GM18502 (cell line): Measurements from ENCODE around the gene PLXNC1.

Experiments
- ATAC-seq: cut with Tn5 transposase; IDR thresholded peaks from one replicate; pipeline ENCODE4 v1.9.1; 2021; ENCODE audit warnings: mild to moderate bottlenecking; ENCODE audit not compliant: unreplicated experiment, poor library complexity

PLXNC1 gene

DNA sequence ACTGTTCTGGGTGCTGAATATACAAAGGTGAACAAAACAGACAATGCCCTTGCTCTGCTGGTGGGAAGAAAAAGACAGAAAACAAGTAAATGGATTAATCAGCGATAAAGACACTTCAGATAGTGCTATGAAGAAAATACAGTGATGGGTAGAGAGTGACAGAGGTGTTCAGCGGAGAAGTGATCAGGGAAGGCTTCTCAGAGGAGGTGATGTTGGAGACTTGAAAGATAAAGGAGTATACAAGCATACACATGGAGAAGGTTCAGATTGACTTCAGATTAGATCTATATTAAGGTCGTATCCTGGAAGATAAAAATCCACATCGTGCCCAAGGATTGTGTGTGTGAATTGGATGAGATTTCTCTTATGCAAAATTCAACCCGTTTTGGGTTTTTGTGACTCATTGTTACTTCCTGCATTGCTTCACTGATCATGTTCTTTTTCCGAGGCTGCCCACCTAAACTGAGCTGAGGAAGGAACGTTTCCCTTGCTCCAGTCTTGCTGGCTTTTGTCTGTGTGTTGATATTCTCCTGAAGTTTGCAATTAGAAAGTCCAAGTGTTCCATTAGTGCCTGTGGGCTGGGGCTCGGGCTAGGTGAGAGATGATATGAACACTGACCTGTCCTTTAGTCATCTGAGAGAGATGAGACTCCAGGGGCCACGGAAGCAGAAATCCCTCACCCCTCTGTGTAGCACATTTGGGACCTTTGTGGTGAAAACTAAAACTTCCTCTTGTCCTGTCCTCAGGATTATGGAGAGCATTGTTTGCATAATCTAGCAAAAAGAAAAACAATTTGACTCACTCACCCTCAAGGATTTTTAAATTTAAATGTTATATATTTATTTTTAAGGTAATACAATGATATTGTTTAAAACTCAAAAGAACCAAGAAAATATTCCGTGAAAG lies 27.6 kb downstream of the PLXNC1 start:
- ATAC-seq: peak; percentile 47

DNA sequence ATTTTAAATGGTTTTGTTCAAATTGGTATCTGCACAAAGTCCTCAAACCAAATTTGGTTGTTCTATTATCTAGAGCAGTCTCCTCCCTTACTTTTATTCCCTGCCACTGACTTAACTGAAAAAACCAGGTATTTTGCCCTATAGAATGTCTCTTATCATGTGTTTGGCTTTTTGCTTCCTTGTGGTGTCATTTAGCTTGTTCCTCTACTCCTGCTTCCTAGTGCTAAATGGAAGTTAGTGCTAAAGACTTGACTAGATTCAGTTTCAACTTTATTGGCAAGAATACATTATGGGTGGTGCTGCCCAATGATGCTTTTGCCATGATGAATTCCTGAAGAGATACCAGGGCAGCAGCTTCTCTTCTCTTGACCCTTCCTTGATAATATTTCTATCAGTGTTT lies 29.7 kb downstream of the PLXNC1 start:
- ATAC-seq: no peak

DNA sequence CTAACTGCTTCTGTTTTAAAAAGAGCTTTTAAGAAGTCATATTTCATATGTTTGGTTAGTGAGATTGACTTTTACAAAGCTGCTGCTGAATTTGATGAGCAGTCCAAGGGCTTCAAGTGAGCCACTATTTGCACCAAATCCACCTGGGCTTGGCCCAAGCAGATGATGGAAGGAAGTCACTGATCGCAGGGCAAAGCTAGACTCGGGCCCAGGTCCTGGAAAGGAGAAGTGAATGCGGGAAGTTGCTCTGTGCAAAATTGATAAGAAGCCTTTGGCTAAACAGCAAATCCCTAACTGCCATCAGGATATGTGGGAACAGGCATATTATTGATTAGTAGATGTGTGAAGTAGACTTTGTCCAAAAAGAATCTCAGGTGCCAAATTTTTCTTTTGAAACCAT lies 30.5 kb downstream of the PLXNC1 start:
- ATAC-seq: no peak

DNA sequence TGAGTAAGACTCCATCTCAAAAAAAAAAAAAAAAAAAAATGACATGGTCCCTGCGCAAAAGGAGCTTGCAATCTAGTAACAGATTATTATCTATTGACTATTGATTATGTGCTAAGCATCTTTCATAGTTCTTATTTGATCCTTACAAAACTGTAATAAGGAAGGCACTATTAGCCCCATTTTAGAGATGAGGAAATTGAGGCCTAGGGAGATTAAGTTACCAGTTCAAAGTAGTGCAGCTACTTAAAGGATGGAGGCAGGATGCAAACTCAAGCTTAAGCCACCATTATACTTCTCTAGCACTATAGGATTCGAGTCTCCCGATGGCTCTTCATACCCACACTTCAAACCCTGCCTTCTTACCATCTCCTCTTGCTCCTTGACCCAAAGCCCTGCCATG lies 31.3 kb downstream of the PLXNC1 start:
- no peak for ATAC-seq

DNA sequence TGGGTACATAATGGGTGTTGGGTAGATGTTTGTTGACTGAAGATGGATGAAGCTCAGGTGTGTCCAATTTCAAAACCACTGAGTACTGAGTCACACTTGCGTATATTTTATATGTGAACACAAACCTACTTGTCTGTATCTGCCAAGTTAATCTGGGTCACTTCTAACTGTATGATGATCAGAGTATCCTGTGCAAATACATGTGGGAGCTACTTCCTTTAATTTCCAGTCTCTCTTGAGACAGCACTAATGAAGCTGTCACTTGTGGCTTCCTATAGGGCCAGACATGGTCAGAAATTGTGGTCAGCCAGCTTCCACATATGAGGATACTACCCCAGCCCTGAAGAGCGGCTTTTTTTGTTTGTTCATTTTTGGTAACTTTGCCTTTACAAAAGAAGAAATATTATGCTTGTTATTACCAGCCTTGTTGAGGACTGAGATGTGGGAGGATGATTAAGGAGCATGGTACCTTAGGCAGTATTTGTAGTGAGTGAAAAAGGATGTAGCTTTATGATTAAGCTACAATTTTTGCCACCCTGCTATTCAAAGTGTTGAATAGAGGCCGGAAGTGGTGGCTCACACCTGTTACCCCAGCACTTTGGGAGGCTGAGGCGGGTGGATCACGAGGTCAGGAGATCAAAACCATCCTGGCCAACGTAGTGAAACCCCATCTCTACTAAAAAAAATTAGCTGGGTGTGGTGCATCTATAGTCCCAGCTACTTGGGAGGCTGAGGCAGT lies 32.4 kb downstream of the PLXNC1 start:
- ATAC-seq: no peak

DNA sequence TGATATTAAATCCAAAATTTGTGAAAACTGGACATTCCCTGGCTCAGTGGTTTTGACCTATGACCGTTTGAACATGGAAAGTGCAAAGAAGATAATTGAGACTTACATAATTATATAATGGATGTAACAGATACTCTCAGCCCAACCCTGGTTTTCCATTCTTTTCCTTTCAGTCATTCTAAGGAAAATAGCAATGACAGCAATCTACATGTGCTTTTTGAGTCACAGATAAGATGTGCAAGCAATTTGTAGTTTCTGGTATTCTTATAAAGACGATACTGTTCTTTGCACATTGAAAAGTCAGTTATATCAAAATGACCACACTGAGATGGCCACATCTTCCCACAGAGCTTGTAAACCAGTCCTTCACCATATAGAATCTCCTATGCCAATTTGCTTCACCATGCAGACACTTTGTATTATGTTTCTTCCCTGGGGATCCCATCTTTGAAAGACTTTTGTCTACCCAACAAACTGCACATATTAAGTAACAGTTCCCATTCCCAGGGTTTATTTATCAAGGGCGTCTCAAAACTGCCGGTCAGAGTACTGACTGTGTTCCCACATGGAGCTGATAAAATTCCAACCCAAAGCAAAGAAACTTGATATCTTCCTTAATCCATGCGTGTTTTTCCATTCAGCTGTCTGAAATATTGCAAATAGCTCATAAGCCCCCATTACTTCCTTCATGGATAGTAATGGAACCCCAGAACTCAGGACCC lies 34.8 kb downstream of the PLXNC1 start:
- no peak for ATAC-seq

DNA sequence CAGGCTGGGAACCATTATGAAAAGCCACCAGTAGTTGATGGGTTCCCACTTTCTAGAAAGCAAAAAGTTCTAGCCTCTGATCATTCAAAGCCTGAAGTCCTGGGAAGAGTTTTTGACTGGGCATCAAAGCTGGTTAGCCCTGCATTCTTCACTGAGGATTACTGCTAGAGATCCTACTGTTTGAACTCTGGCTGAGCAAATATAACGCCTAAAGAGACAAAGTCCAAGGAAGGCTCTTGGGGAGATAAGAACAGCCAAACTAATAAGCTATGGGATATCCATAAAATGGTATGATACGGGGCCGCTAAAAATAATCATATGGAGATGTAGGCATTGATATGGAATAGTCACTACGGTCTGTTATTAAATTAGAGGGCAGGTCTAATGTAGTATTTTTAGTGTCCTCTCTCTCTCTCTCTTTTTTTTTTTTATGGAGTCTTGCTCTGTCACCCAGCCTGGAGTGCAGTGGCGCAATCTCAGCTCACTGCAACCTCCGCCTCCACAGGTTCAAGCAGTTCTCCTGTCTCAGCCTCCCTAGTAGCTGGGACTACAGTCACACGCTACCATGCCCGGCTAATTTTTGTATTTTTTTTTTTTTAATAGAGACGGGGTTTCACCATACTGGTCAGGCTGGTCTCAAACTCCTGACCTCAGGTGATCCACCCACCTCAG lies 35.5 kb downstream of the PLXNC1 start:
- no peak for ATAC-seq

DNA sequence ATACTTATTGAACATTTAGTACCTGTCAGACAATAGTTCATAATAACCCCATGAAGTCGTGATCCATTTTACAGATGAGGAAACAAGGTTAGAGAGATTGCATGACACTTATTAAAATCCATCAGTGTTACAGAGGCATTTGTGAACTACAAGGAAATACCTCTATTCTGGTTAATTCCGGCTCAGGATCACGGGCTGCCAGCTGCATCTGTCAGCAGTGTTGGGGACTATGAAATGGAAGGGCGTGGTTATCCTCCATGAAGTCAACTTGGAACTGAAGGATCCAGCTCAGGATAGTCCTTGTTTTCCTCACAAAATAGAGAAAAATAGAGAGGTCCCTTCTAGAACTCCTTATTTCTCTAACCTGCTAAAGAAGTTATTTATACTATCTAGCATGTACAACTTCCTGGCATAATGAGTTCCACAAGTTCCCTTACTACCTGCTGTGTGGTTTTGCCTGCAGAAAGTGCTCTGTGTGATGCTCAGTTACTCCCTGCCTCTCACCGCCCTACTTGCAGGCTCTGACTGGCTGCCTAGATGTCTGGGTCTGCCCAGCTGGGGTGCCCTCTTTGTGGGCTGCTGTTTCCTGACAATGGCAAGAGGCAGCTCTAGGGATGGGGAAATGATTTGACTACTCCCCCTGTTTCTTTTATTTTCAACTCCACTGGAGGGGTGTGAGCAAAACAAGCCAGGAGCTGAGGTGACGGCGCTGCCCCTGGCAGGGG lies 36.8 kb downstream of the PLXNC1 start:
- ATAC-seq: no peak

DNA sequence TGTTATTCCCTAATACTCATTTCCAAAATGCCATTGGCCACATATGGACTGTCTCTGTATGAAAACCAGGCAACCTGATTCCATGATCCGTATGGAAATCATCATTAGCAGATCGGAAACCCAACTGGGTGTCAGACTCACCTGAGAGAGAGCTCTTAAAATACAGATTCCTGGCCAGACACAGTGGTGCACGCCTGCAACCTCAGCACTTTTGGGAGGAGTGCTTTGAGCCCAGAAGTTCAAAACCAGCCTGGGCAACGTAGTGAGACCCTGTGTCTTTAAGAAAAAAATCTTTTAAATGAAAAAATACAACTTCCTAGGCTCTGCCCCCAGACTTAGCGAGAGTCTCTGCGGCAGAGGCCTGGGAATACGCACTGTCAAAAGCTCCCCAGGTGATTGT lies 37.4 kb downstream of the PLXNC1 start:
- ATAC-seq: no peak

DNA sequence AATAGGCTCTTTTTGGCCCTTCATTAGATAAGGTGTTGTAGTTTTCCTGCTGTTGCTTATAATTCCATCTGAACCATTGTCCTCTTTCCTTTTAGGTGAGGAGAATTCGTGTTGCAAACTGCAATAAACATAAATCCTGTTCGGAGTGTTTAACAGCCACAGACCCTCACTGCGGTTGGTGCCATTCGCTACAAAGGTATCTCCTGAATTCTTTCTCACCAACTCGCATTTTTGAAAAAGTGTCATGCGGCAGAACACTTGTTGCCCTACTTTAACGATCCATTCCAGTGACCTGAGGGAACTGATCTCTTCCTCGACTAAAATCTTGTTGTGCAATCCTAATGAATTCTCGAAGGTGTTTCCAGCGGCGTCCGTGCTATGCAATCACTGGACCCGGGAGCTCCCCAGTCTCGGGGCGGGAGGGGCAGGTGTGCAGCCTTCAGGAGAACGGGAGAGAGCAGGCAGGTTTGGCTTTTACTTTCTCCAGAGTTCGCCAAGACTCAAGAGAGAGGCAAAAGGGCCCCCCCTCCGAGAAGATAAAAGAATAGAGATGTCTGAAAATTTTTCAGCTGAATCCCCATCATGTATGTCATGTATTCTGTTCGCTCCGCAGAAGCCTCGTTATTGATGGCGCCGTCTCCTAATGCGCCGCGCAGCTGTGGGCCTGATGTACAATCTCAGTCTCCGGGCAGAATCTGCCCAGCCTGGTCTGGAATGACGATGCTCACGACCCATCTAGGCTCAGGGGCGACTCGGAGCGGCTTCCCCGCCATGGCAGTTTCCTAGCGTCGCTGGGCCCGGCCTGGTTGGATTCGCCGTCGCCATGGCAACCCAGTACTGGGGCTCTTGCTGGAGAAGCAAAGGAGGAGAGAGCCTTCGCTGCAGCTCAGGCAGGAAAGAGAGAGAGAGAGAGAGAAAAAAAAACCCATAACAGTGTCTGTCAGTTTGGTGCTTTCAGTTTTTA lies 38.2 kb downstream of the PLXNC1 start:
- no peak for ATAC-seq

DNA sequence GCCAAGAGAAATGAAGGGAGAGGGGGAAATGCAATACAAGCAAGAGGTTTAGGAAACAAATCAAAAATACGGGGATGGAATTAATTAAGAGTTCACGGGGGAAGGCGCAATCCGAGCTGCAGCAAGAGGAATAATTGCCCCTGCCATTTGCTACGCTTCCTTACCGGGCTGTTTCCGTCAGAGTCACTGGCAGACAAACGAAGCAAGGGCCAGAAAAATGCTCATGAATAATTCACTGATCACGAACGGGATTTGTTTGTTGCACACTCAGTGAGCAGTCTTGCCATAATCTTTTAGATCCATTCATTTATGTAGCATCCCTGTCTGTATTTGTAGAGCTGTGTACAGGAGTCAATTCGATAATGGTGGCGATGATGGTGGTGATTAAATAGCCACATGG lies 39.0 kb downstream of the PLXNC1 start:
- ATAC-seq: no peak

DNA sequence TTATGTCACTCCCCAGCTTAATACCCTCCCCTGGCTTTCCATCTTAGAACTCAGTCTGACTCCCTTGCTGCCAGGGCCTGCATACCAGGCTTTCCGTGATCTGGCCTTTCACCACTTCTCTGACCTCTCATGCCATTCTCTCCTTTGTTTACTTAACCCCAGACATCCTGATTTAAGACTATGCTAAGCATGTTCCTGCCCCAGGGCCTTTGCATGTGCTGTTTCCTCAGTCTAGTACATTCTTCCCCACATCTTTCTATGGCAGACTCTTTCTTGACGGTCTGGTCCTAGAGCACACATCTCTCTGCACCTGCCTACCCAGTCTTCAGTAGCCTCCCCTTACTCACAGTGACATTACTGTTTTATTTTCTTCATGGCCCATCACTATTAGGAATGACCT lies 42.2 kb downstream of the PLXNC1 start:
- peak; percentile 16 for ATAC-seq

DNA sequence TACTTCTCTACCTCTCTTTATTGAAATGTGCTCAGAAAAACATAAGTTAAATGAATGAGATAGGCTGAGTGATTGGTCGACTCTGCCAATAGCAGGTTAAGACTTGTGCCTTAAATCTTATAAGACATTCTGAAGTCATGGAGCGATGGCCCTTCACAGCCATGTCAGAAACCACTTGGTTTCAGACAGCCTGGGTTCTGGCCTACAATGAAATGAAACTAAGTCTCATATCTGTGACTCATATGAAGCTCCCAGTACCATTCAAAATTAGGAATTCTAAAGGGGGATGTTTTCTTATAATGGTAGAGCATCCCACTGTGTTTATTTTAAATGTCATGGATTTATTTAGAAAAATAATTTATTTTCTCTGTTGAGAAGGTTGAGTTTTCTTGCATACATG lies 42.6 kb downstream of the PLXNC1 start:
- peak; percentile 81 for ATAC-seq

DNA sequence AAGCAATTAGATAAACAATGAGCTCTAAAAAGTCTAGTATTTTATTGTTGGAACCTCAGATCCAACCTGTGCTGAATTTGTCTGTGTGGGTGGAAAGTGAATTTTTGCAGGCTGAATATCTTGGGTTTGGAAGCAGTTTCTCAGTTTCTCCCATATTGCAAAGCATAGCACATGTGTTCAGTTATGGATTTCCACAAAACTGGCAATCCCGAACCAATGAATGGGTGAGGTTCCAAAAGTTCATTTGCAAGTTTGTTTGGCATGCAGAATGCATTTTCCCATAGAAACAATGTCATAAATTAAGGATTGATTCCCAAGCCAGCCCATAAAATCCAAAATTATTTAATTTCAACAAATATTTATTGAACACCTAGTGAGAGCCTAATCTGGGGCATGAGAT lies 43.4 kb downstream of the PLXNC1 start:
- no peak for ATAC-seq

DNA sequence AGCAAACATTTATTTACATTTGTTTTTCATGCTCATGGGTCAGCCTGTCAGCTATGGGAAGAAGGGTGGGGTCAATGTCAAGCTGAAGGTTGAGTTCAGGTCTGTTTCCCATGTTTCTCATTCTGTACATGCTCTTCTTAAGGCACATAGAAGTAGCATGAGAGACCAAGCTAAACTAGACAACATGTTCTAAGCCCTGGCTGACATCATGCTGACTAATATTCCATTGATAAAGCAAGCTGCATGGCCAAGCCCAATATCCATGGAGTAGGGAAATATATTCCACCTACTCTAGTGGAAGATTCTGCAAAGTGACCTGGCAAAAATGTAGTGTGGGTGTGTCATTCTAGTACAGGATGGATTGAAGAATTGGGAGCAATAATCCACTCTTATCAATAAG lies 44.1 kb downstream of the PLXNC1 start:
- no peak for ATAC-seq

DNA sequence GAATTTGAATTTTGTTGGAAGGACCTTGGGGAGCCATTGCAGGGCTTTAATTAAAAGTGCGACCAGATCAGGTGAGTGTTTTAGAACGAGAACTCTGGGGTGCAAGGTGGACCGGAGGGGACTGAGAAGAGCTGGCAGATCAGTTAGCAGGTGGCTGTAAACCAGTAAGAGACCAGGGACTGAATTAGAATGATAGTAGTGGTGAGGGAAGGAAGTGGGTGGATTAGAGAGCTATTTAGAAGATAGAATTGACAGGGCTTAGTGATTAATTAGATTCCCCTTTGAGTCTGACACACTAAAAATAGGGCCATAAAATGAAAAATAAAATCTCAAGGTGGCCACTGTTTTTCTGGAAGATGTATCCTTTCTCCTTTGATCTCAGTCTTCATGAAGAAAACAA lies 44.8 kb downstream of the PLXNC1 start:
- no peak for ATAC-seq

DNA sequence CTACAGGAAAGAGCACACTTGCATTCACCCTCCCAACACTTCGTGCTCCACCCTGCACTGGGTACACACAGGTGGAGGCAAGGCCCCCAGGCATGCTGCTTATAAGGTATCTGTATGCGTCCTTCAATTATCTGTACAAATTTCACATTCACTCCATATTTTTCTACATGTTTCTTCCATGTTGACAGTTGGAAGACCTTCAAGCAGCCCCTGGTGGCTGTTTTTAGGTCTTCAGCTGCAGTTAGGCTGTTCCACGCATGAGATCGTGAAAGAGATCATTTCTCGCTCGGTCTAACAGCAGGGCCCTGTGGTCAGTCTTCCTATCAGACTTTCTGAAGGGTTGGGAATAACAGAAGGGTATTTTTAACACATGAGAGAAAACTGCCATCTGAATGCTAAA lies 47.1 kb downstream of the PLXNC1 start:
- ATAC-seq: no peak

DNA sequence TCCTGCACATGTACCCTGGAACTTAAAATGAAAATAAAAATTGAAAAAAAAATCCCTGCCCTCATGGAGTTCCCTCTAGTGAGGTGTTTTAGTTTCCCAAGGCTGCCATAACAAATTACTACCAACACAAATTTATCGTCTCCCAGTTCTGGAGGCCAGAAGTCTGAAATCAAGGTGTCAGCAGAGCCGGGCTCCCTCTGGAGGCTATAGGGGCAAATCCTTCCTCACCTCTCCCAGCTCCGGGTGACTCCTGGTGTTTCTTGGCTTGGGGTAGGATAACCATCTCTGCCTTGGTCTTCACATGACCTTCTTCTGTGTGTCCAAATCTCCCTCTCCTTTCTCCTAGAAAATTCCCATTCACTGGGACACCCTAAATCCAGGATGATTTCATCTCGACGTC lies 50.1 kb downstream of the PLXNC1 start:
- no peak for ATAC-seq

DNA sequence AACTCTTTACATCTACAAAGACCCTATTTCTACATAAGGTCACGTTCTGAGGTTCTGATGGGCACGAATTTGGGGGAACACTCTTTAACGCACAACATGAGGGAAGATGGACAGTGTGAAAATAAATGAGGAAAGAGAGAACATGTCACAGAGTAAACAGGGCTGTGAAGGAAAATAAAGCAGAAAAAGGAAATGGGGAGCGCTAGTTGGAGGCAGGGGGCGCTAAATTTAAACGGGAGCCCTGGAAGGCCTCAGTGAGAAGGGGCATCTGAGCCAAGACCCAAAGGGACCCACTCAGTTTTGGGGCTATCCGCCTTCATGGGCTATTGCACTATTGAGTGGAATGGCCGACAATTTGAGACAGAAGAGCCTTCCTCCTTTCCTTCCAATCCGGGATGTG lies 50.5 kb downstream of the PLXNC1 start:
- ATAC-seq: no peak
